IPS-18a (cell line): Measurements from ENCODE around the gene CECR2.
"Not testable (repeated sequence)": the region's sequence is repeated elsewhere in the genome, so short reads cannot be mapped to it uniquely, and the experiment has no call there.

Experiments
- H3K27ac ChIP-seq: one replicate; pipeline ENCODE4 v1.5.1; 2013; ENCODE audit warnings: low read length
- H3K27me3 ChIP-seq: one replicate; pipeline ENCODE4 v1.6.1; 2013; ENCODE audit warnings: mild to moderate bottlenecking, low read length; ENCODE audit not compliant: control insufficient read depth, insufficient read depth
- H3K36me3 ChIP-seq: one replicate; pipeline ENCODE4 v1.6.1; 2013; ENCODE audit warnings: low read depth, low read length; ENCODE audit not compliant: control insufficient read depth
- H3K4me1 ChIP-seq: one replicate; pipeline ENCODE4 v1.6.1; 2013; ENCODE audit warnings: low read depth, low read length; ENCODE audit not compliant: control insufficient read depth
- H3K4me3 ChIP-seq: one replicate; pipeline ENCODE4 v1.5.1; 2013; ENCODE audit warnings: low read length
- H3K9ac ChIP-seq: one replicate; pipeline ENCODE4 v1.6.1; 2013; ENCODE audit warnings: mild to moderate bottlenecking, low read length, moderate library complexity
- H3K9me3 ChIP-seq: one replicate; pipeline ENCODE4 v1.6.1; 2013; ENCODE audit warnings: low read depth, low read length; ENCODE audit not compliant: control insufficient read depth

CECR2 gene

DNA sequence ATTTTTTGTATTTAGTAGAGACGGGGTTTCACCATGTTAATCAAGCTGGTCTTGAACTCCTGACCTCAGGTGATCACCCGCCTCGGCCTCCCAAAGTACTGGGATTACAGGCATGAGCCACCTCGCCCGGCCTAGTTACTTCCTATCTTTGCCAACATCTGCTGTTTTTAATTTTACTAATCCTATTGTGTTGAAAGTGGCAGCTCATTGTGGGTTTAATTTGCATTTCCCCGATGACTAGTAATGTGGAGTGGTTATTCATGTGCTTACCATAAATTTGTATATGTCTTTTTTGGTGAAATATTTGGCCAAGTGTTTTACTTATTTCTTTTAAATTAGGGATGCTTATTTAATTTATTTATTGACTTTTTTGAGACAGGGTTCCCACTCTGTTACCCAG, 119.8 kb downstream of the CECR2 start:
- no peaks in the 10 kb centered on the region for H3K9me3 ChIP-seq
- no peak overlapping the region for H3K27ac ChIP-seq
- H3K9ac ChIP-seq, result no peak overlapping the region
- H3K27me3 ChIP-seq, result no peaks in the 10 kb centered on the region
- no peak overlapping the region for H3K4me3 ChIP-seq
- H3K36me3 ChIP-seq, result peaks cover 14% of the 10 kb centered on the region
- H3K4me1 ChIP-seq, result peaks cover 18% of the 10 kb centered on the region

DNA sequence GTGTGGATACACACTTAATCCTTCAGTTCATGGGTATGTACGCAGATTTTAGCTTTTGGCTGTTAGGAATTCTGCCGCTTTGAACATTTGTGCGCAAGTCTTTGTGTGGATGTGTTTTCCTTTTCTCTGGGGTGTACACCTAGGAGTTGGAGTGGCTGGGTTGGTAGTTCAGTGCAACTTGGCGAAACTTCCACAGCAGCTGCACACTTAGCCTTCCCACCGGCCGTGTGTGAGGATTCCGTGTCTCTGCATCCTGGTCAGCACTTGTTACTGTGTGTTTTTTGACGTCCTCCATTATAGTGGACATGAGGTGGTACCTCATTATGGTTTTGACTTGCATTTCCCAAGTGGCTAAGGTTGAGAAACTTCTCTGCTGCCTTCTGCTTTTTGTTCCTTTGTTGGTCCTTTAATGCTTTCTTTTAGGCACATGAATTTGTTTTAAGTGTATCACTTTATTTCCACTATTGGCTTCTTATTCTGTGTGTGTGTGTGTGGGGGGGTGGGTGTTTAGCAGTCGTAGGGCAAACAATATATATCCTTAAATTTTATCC, 121.9 kb downstream of the CECR2 start:
- no peaks in the 10 kb centered on the region for H3K27me3 ChIP-seq
- H3K9ac ChIP-seq, result no peak overlapping the region
- H3K4me3 ChIP-seq, result no peak overlapping the region

DNA sequence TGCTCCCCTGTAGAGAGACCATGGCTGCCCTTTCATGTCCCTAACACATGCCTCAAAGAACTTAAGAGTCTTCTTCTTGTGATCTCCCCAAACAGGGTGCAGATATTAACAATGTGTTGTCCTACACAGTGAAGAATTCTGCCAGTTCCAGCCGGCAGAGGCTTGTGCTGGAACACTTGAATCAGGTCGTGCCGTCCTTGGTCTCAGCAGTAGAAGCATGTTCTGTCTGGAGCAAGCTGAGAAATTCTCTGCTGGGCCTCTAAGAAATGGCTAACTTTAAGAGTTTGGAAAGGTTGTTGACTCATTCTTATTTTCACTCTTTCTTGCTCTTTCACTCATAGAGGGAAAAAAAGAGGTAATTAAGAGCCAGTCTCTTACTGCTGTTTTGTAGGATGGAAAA, 123.0 kb downstream of the CECR2 start:
- no peaks in the 10 kb centered on the region for H3K9me3 ChIP-seq
- no peak overlapping the region for H3K4me3 ChIP-seq
- peaks cover 18% of the 10 kb centered on the region for H3K4me1 ChIP-seq
- no peaks in the 10 kb centered on the region for H3K27me3 ChIP-seq
- peaks cover 5% of the 10 kb centered on the region for H3K36me3 ChIP-seq
- no peak overlapping the region for H3K9ac ChIP-seq
- H3K27ac ChIP-seq, result no peak overlapping the region

More for the DNA sequence above, 121.9 kb downstream of the CECR2 start:
- Histone ChIP-seq H3K9me3 (no peaks in the 10 kb centered on the region), H3K4me1 (peaks cover 18% of the 10 kb centered on the region), H3K36me3 (peaks cover 4% of the 10 kb centered on the region), H3K27ac (no peak overlapping the region)

DNA sequence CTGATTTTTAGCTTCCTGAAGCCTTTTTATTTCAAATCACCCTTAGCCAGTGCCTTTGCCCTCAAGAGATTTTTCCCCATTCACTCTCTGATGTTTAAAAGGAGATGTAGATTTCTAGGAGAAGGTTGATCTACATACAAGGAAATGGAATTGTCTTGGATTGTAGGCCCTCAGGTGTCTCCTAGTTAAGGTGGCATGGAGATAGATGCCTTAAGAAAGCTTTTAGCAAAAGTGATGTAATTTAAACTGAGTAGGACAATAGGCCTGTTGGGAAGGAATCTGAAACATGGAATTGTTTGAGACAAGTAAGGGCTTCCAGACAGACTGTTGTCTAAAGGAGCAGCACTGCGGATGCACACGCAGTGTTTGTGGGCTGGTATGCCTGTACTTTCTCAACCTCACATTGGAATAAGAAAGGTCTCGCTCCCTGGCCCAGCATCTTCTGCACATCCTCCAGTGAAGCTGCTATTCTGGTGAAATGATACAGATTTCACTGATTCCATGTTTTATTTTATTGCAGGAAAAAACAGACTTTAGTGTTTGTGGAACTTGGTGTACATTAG, 124.2 kb downstream of the CECR2 start:
- H3K36me3 ChIP-seq, result peaks cover 9% of the 10 kb centered on the region
- H3K9me3 ChIP-seq, result no peaks in the 10 kb centered on the region
- H3K4me1 ChIP-seq, result peaks cover 18% of the 10 kb centered on the region
- H3K4me3 ChIP-seq, result no peak overlapping the region
- no peak overlapping the region for H3K9ac ChIP-seq
- no peaks in the 10 kb centered on the region for H3K27me3 ChIP-seq
- no peak overlapping the region for H3K27ac ChIP-seq

DNA sequence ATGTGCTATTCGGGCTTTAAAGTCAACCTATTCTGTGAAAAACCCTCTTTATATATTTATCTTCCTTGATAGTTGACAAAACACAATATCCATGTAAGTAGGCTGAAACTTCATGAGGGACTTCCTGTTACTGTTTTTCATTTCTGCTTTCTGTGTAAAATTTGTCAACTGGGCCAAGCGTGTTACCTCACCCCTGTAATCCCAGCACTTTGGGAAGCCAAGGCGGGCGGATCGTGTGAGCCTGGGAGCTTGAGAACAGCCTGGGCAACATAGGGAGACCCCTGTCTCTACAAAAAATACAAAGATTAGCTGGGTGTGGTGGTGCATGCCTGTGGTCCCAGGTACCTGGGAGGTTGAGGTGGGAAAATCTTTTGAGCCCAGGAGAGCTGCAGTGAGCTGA, 127.6 kb downstream of the CECR2 start:
- Histone ChIP-seq H3K4me3 (no peak overlapping the region), H3K9ac (no peak overlapping the region), H3K27ac (no peak overlapping the region), H3K36me3 (peaks cover 22% of the 10 kb centered on the region), H3K27me3 (no peaks in the 10 kb centered on the region), H3K4me1 (peaks cover 12% of the 10 kb centered on the region), H3K9me3 (no peaks in the 10 kb centered on the region)

DNA sequence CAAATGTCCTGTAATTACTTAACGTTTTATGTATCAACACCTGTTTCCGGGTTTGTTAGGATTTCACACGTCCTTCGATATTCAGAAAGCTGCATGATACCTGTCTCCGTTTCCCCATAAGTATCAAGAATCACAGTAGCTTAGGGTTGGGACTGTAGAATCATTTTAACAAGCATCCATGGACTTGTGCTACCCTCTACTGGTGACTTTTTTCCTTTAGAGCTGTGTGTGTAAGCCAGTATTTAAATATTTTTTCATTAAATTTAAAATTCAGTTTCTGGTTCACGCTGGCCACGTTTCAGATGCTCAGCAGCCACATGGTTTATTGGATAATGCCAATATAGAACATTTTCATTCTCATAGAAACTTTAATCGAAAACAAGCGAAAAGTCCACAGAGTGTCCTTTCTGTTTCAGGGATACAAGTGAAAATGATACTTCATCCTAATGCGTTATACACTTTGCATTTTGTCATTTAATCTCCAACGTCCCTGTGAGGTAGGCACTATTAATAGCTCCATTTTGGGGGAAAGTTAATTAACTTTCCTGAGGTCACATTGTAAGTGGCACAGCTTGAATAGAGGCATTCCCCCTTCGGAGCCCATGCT, 132.5 kb downstream of the CECR2 start:
- Histone ChIP-seq H3K9me3 (no peaks in the 10 kb centered on the region), H3K9ac (no peak overlapping the region), H3K27me3 (no peaks in the 10 kb centered on the region), H3K4me1 (no peaks in the 10 kb centered on the region), H3K27ac (no peak overlapping the region), H3K4me3 (no peak overlapping the region), H3K36me3 (peaks cover 59% of the 10 kb centered on the region)

DNA sequence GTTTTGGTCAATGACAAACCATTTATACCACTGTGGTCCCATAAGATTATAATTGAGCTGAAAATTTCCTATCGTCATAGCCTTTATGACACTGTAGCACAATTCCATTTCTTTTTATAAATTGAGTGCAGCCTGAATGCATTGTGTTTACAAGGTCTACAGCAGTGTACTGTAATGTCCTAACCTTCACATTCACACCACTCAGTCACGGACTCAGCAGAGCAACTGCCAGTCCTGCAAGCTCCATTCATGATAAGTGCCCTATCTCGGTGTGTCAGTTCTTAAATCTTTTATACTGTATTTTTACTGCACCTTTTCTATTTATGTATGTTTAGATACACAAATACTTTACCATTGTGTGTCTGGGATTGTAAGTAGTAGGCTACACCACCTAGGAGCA, 138.8 kb downstream of the CECR2 start:
- Histone ChIP-seq H3K27ac (no peak overlapping the region), H3K9me3 (no peaks in the 10 kb centered on the region), H3K9ac (no peak overlapping the region), H3K4me3 (no peak overlapping the region), H3K27me3 (no peaks in the 10 kb centered on the region), H3K4me1 (no peaks in the 10 kb centered on the region), H3K36me3 (peaks cover 77% of the 10 kb centered on the region)

DNA sequence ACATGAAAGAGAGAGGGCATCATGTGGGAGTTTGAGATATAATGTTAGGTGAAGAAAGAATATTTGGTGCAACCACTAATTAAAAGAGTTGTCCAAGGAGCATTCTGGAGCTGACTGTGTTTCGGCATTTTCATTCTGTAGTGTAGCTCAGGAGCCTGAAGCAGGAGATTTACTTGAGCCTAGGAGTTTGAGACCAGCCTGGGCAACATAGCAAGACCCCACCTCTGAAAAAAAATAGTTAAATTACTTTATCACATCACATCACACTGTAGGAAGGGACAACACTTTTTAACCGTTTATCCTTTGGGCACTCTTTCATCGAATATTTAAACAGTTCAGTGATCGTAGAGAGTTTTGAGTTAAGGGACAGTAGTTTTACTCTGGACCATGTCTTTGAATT, 143.7 kb downstream of the CECR2 start:
- H3K27me3 ChIP-seq, result no peaks in the 10 kb centered on the region

DNA sequence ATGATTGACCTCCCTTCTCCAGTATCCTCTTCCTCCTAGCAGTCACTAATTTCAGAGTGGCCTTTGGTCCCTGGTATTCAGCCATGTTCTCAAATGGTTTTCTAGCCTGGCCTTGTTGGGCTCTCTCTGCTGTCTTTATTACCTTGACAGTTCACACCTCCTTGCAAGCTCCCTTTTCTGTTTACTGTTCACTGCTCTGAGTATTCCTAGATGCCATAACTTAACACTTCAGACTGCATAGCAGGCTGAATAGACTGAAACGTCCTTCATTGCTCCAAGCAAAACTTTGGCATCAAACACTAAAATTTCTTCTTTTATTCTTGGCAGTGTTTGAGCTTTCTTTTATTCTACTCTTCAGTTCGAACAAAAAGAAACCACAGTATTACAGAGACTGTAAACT, 144.4 kb downstream of the CECR2 start:
- H3K9ac ChIP-seq, result no peak overlapping the region
- H3K4me3 ChIP-seq, result no peak overlapping the region
- no peak overlapping the region for H3K27ac ChIP-seq
- H3K27me3 ChIP-seq, result no peaks in the 10 kb centered on the region
- no peaks in the 10 kb centered on the region for H3K9me3 ChIP-seq
- H3K36me3 ChIP-seq, result peaks cover 52% of the 10 kb centered on the region
- no peaks in the 10 kb centered on the region for H3K4me1 ChIP-seq

More for the DNA sequence above, 143.7 kb downstream of the CECR2 start:
- Histone ChIP-seq H3K4me3 (no peak overlapping the region), H3K36me3 (peaks cover 53% of the 10 kb centered on the region), H3K9ac (no peak overlapping the region), H3K4me1 (no peaks in the 10 kb centered on the region), H3K9me3 (no peaks in the 10 kb centered on the region), H3K27ac (no peak overlapping the region)

DNA sequence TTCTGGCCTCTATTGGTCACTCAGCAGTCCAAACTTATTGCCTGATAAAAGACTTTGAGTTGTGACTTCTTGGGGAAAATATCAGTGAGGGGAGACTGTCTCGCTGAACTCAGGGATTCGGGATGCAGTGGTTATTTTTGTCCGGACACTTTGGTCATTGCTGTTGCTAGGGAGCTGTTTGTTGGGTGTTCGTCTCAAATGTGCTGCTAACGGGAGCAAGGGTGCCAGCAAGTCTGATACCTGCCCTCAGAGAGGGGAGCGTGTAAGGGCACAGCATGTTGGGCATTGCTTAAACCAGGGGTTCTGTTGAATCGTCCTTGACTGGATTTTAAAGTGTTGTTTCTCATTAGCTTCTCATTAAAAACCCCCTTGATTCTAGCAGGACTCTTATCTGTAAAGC, 144.8 kb downstream of the CECR2 start:
- no peaks in the 10 kb centered on the region for H3K27me3 ChIP-seq
- H3K9me3 ChIP-seq, result no peaks in the 10 kb centered on the region
- peaks cover 48% of the 10 kb centered on the region for H3K36me3 ChIP-seq
- no peaks in the 10 kb centered on the region for H3K4me1 ChIP-seq
- H3K27ac ChIP-seq, result no peak overlapping the region
- no peak overlapping the region for H3K9ac ChIP-seq
- no peak overlapping the region for H3K4me3 ChIP-seq

DNA sequence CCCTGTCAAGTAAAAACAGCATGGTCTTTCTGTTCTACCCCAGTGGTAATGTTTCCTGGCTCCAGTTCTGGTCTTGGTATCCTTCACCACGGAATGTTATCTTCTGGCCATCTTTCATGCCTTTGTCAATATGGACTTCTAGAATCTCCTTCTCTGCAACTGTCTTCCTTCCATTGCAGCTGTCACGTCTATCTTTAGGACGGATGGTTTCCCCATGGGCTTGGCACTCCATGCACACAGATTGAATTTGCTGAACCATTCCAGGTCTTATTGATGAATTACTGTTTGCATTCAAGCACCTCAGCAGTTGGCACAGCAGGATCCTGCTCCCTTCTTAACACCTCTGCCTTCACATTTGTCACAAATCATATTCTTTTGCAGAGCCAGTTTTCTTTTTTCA, 149.1 kb downstream of the CECR2 start:
- Histone ChIP-seq H3K4me3 (no peak overlapping the region), H3K27ac (no peak overlapping the region), H3K36me3 (peaks cover 18% of the 10 kb centered on the region), H3K27me3 (no peaks in the 10 kb centered on the region), H3K4me1 (no peaks in the 10 kb centered on the region), H3K9me3 (no peaks in the 10 kb centered on the region), H3K9ac (no peak overlapping the region)

DNA sequence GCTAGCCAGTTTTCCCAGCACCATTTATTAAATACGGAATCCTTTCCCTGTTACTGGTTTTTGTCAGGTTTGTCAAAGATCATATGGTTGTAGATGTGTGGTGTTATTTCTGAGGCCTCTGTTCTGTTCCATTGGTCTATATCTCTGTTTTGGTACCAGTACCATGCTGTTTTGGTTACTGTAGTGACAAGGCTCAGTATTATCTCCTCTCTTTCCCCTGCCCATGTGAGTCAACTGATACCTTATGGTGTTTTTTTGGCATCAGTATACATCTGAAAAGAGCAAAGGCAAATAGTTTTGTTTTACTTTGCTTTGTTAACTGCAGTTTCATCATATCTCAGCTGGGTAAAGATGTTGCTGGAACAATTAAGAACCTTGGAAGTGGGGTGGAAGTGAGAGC, 152.7 kb downstream of the CECR2 start:
- H3K4me1 ChIP-seq, H3K9me3 ChIP-seq, H3K4me3 ChIP-seq, H3K9ac ChIP-seq, H3K27ac ChIP-seq, H3K27me3 ChIP-seq: not testable (repeated sequence)
- H3K36me3 ChIP-seq, result peaks cover 37% of the 10 kb centered on the region
